IMR-90 (cell line): ENCODE measurements around the gene ALK. TPM values are rescaled to one million over a fixed set of nuclear protein-coding genes. Genes with fewer than 3 reads are reported as not detected.

Source experiments
- ATAC-seq: fragments of 200-7000 bp; cut with Tn5 transposase; 2 replicates; pipeline ENCODE4 v1.9.1; 2020; ENCODE audit warnings: low read depth, mild to moderate bottlenecking, moderate library complexity
- BruUV-seq: library from RNA; stranded (reverse); fragments of 400-500 nt; replicated peaks from 2 replicates; lab custom pipeline; 2021; lab: Mats Ljungman, UMichigan
- CTCF ChIA-PET: fragments of 300-600 bp; formaldehyde crosslinking; extraction: SDS; loops from one replicate; lab custom pipeline; 2021; ENCODE audit warnings: antibody characterized with exemption; lab: Yijun Ruan, JAX
- POLR2A ChIA-PET: fragments of 300-600 bp; sonication (Branson Sonifier 250); formaldehyde crosslinking; loops from one replicate; lab custom pipeline; 2022; ENCODE audit warnings: antibody characterized with exemption; ENCODE audit not compliant: unreplicated experiment; lab: Charles Lee
- DNase-seq: peaks from one replicate; pipeline ENCODE4 v3.0.0; 2013
- H2AFZ ChIP-seq: replicated peaks from 2 replicates; pipeline ENCODE3; 2013; ENCODE audit warnings: low read length, mild to moderate bottlenecking; ENCODE audit not compliant: poor library complexity
- H2AK5ac ChIP-seq: 2 replicates; pipeline ENCODE4 v1.6.1; 2013; ENCODE audit warnings: low read depth, low read length, inconsistent platforms
- H2AK9ac ChIP-seq: replicated peaks from 2 replicates; pipeline ENCODE3; 2013; ENCODE audit warnings: mild to moderate bottlenecking, low read depth, low read length, moderate library complexity; ENCODE audit not compliant: poor library complexity
- H2BK120ac ChIP-seq: 2 replicates; pipeline ENCODE4 v1.6.1; 2013; ENCODE audit warnings: low read depth, low read length, inconsistent platforms
- H2BK15ac ChIP-seq: 3 replicates; pipeline ENCODE4 v1.6.1; 2013; ENCODE audit warnings: low read depth, low read length, inconsistent platforms
- H2BK20ac ChIP-seq: 2 replicates; pipeline ENCODE4 v1.6.1; 2013; ENCODE audit warnings: low read depth, mild to moderate bottlenecking, inconsistent platforms, low read length, moderate library complexity
- H2BK5ac ChIP-seq: 2 replicates; pipeline ENCODE4 v1.6.1; 2013; ENCODE audit warnings: mild to moderate bottlenecking, low read depth, low read length, inconsistent platforms; ENCODE audit not compliant: poor library complexity, severe bottlenecking
- H3K14ac ChIP-seq: replicated peaks from 2 replicates; pipeline ENCODE4 v1.6.1; 2013; ENCODE audit warnings: low read depth, low read length, inconsistent platforms
- H3K18ac ChIP-seq: 2 replicates; pipeline ENCODE4 v1.6.1; 2013; ENCODE audit warnings: low read depth, low read length, control low read depth
- H3K23ac ChIP-seq: 2 replicates; pipeline ENCODE4 v1.6.1; 2013; ENCODE audit warnings: low read depth, low read length, inconsistent platforms
- H3K27ac ChIP-seq: 2 replicates; pipeline ENCODE4 v1.5.1; 2013; ENCODE audit warnings: mild to moderate bottlenecking, control low read depth, low read length; ENCODE audit not compliant: insufficient read depth
- H3K27me3 ChIP-seq: 2 replicates; pipeline ENCODE4 v1.6.1; 2013; ENCODE audit warnings: low read length; ENCODE audit not compliant: control insufficient read depth, insufficient read depth
- H3K36me3 ChIP-seq: 2 replicates; pipeline ENCODE4 v1.6.1; 2013; ENCODE audit warnings: low read length, mixed read lengths; ENCODE audit not compliant: control insufficient read depth, insufficient read depth
- H3K4ac ChIP-seq: 2 replicates; pipeline ENCODE4 v1.6.1; 2013; ENCODE audit warnings: low read depth, low read length, inconsistent platforms
- H3K4me1 ChIP-seq: 2 replicates; pipeline ENCODE4 v1.6.1; 2013; ENCODE audit warnings: low read length, mixed read lengths; ENCODE audit not compliant: control insufficient read depth, insufficient read depth
- H3K4me2 ChIP-seq: 2 replicates; pipeline ENCODE4 v1.6.1; 2013; ENCODE audit warnings: low read depth, mild to moderate bottlenecking, control low read depth, low read length, moderate library complexity
- H3K4me3 ChIP-seq: 2 replicates; pipeline ENCODE4 v1.5.1; 2013; ENCODE audit warnings: low read depth, mild to moderate bottlenecking, control low read depth, low read length, moderate library complexity; ENCODE audit not compliant: insufficient read depth
- H3K56ac ChIP-seq: 2 replicates; pipeline ENCODE4 v1.6.1; 2013; ENCODE audit warnings: low read length, inconsistent platforms; ENCODE audit not compliant: insufficient read depth; ENCODE audit errors: extremely low read depth
- H3K79me1 ChIP-seq, 2 experiments: 2 replicates each; pipeline ENCODE4 v1.6.1; 2013; ENCODE audit warnings: low read length in 2 of 2, inconsistent platforms in 1 of 2, low read depth in 1 of 2
- H3K9ac ChIP-seq: 2 replicates; pipeline ENCODE4 v1.6.1; 2013; ENCODE audit warnings: low read depth, low read length, control low read depth
- H3K9me1 ChIP-seq: 2 replicates; pipeline ENCODE4 v1.6.1; 2013; ENCODE audit warnings: low read length, inconsistent platforms; ENCODE audit not compliant: insufficient read depth
- H3K9me3 ChIP-seq: 2 replicates; pipeline ENCODE4 v1.6.1; 2013; ENCODE audit warnings: low read length; ENCODE audit not compliant: control insufficient read depth, insufficient read depth
- H4K20me1 ChIP-seq: 2 replicates; pipeline ENCODE4 v1.6.1; 2013; ENCODE audit warnings: low read length, inconsistent platforms; ENCODE audit not compliant: insufficient read depth
- H4K5ac ChIP-seq: 2 replicates; pipeline ENCODE4 v1.6.1; 2013; ENCODE audit warnings: mild to moderate bottlenecking, low read depth, low read length, control low read depth
- H4K8ac ChIP-seq, 2 experiments: 2 replicates each; pipeline ENCODE4 v1.6.1; 2013; ENCODE audit warnings: low read depth in 2 of 2, low read length in 2 of 2, control low read depth in 1 of 2, inconsistent platforms in 1 of 2
- H4K91ac ChIP-seq: 2 replicates; pipeline ENCODE4 v1.6.1; 2013; ENCODE audit warnings: low read depth, low read length, inconsistent platforms; ENCODE audit not compliant: insufficient read depth
- CHD1 ChIP-seq: IDR thresholded peaks from 2 replicates; pipeline ENCODE4 v1.6.1; 2012; ENCODE audit warnings: low read depth, low read length, improper control_type of control experiment
- FOS ChIP-seq: fragments of 150-350 bp; IDR thresholded peaks from 2 replicates; pipeline ENCODE4 v1.6.1; 2016; ENCODE audit warnings: low read depth, low read length
- MXI1 ChIP-seq: IDR thresholded peaks from 2 replicates; pipeline ENCODE4 v1.6.1; 2012; ENCODE audit warnings: low read depth, mild to moderate bottlenecking, low read length, moderate library complexity, borderline replicate concordance
- POLR2A ChIP-seq: IDR thresholded peaks from 2 replicates; pipeline ENCODE4 v1.6.1; 2012; ENCODE audit warnings: mild to moderate bottlenecking, low read depth, low read length
- RAD21 ChIP-seq: IDR thresholded peaks from 2 replicates; pipeline ENCODE4 v1.6.1; 2012; ENCODE audit warnings: low read length, improper control_type of control experiment
- SMC3 ChIP-seq: fragments of 150-350 bp; IDR thresholded peaks from 2 replicates; pipeline ENCODE4 v1.6.1; 2016; ENCODE audit warnings: low read depth, mild to moderate bottlenecking, antibody characterized with exemption, low read length, moderate library complexity
- WGBS, 2 experiments: methylation state at CpG; one replicate each; pipeline versions ENCODE4 v1.1.5 to v1.1.7; 2013; ENCODE audit warnings: missing lambda C conversion rate in 2 of 2; ENCODE audit not compliant: insufficient read length in 1 of 2; ENCODE audit errors: extremely low coverage in 2 of 2; 5-methylcytosine and 5-hydroxymethylcytosine counted together
- dilution Hi-C: fragments of 300-500 bp; cut with HindIII; formaldehyde crosslinking; loops from one replicate; pipeline ENCODE4 v1.14.3; 2018; ENCODE audit warnings: low sequenced_read_pairs; ENCODE audit not compliant: unreplicated experiment
- in situ Hi-C: fragments of 300-500 bp; cut with MboI; formaldehyde crosslinking; loops from 3 replicates; pipeline ENCODE4 v1.14.3; 2019; ENCODE audit warnings: low sequenced_read_pairs, inconsistent platforms, mixed read lengths
- intact Hi-C: fragments of 100-400 bp; cut with micrococcal nuclease; formaldehyde crosslinking; loops from 2 replicates; pipeline ENCODE4 v1.10.0; 2022
- polyA plus RNA-seq, 3 experiments: library from polyadenylated mRNA; depleted of rRNA; stranded (reverse); fragments of >200 nt; gene quantifications; 2 replicates each; pipeline ENCODE4 v1.2.3, GENCODE V29; 2012; ENCODE audit warnings: low replicate concordance in 1 of 3
- total RNA-seq: library from RNA; depleted of rRNA; stranded (reverse); fragments of >200 nt; gene quantifications from 2 replicates; pipeline ENCODE4 v1.2.3, GENCODE V29; 2012
- TF ChIP-seq, protein P1 (sequence below): conservative IDR thresholded peaks from 2 replicates; pipeline ENCODE4 v1.5.1; 2012; ENCODE audit warnings: mild to moderate bottlenecking, low read depth, low read length, improper control_type of control experiment

ALK gene
- total and polyA plus RNA-seq, 2 of the 4 experiments (the other 2 are of a cell fraction): not detected

DNA sequence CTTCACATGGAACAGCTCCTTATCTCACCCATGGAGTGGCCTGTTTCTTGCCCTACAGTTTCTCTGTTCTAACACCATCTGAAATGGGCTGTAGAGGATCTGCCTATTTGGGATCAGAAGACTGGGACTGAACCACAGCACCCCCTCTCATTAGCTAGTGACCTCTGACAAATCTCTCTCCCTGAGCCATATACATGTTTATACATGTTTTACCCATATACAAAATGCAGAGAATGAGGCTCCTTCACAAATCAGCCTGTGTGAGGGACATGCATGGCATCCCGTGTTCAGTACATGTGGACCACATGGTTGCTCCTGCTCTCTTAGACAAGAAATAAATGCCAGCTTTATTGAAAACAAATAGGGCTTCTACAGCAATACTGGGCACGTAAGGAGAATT is 282.7 kb downstream of the ALK start:
- Histone ChIP-seq H3K9me3 (no peaks in the 10 kb centered on the region), H3K9ac (no peak overlapping the region), H4K8ac (no peak overlapping the region), H2BK120ac (no peak overlapping the region), H2AFZ (no peak overlapping the region), H2BK5ac (no peak overlapping the region), H3K27ac (no peak overlapping the region), H4K5ac (no peak overlapping the region), H3K9me1 (no peaks in the 10 kb centered on the region), H3K14ac (no peak overlapping the region), H3K4me3 (no peak overlapping the region), H2AK9ac (no peak overlapping the region), H3K36me3 (no peaks in the 10 kb centered on the region), H3K79me1 (no peaks in the 10 kb centered on the region), H3K18ac (no peak overlapping the region), H4K91ac (no peak overlapping the region), H3K4me2 (no peak overlapping the region), H3K23ac (no peak overlapping the region), H4K20me1 (no peaks in the 10 kb centered on the region), H3K56ac (no peak overlapping the region), H3K4me1 (peaks cover 2% of the 10 kb centered on the region; the same call in 1 of the 2 replicates), H3K27me3 (no peaks in the 10 kb centered on the region; the same call in 1 of the 2 replicates), H2BK20ac (no peak overlapping the region), H2AK5ac (no peak overlapping the region), H3K4ac (no peak overlapping the region), H2BK15ac (no peak overlapping the region)
- no peak for DNase-seq
- POLR2A ChIA-PET: no interaction called here
- BruUV-seq: no TSS peak
- intact Hi-C loops: no loop called here
- CTCF ChIA-PET: no interaction called here
- no peak for ATAC-seq
- in situ Hi-C loops: no loop called here
- TF ChIP-seq POLR2A: no peak
- no peak for TF ChIP-seq RAD21
- no peak for TF ChIP-seq SMC3
- no peak for TF ChIP-seq FOS
- TF ChIP-seq, protein P1, sequence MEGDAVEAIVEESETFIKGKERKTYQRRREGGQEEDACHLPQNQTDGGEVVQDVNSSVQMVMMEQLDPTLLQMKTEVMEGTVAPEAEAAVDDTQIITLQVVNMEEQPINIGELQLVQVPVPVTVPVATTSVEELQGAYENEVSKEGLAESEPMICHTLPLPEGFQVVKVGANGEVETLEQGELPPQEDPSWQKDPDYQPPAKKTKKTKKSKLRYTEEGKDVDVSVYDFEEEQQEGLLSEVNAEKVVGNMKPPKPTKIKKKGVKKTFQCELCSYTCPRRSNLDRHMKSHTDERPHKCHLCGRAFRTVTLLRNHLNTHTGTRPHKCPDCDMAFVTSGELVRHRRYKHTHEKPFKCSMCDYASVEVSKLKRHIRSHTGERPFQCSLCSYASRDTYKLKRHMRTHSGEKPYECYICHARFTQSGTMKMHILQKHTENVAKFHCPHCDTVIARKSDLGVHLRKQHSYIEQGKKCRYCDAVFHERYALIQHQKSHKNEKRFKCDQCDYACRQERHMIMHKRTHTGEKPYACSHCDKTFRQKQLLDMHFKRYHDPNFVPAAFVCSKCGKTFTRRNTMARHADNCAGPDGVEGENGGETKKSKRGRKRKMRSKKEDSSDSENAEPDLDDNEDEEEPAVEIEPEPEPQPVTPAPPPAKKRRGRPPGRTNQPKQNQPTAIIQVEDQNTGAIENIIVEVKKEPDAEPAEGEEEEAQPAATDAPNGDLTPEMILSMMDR: no peak
- no peak for TF ChIP-seq CHD1
- TF ChIP-seq MXI1: no peak
- WGBS, 2 experiments: no CpG with 5 or more reads among the region's 2 CpGs
- dilution Hi-C loops: no loop called here
